SJCRH30 (cell line): Measurements from ENCODE around the gene ADGRA1. TPM values are rescaled to one million over a fixed set of nuclear protein-coding genes. Genes with fewer than 3 reads are reported as not detected.
"Not testable (repeated sequence)": the region's sequence is repeated elsewhere in the genome, so short reads cannot be mapped to it uniquely, and the experiment has no call there.

ENCODE experiments used
- DNase-seq, 2 experiments: peaks; one replicate each; pipeline ENCODE4 v3.0.0-alpha.2; 2015 to 2020
- H3K27ac ChIP-seq: fragments of 250-450 bp; sonication (Bioruptor Pico); 2 replicates; pipeline ENCODE4 v1.5.1; 2020; ENCODE audit warnings: mild to moderate bottlenecking, moderate library complexity
- H3K27me3 ChIP-seq: fragments of 250-450 bp; sonication (Bioruptor Pico); 2 replicates; pipeline ENCODE4 v1.5.1; 2020; ENCODE audit warnings: mild to moderate bottlenecking, moderate library complexity
- H3K36me3 ChIP-seq: fragments of 250-450 bp; sonication (Bioruptor Pico); 2 replicates; pipeline ENCODE4 v1.5.1; 2020; ENCODE audit warnings: mild to moderate bottlenecking, moderate library complexity
- H3K4me1 ChIP-seq: fragments of 250-450 bp; sonication (Bioruptor Pico); 2 replicates; pipeline ENCODE4 v1.5.1; 2020; ENCODE audit warnings: mild to moderate bottlenecking, moderate library complexity
- H3K4me3 ChIP-seq: fragments of 250-450 bp; sonication (Bioruptor Pico); 2 replicates; pipeline ENCODE4 v1.5.1; 2020; ENCODE audit warnings: mild to moderate bottlenecking, moderate library complexity
- H3K9me3 ChIP-seq: fragments of 250-450 bp; sonication (Bioruptor Pico); replicated peaks from 2 replicates; pipeline ENCODE4 v1.5.1; 2020; ENCODE audit warnings: mild to moderate bottlenecking, moderate library complexity
- total RNA-seq: library from RNA; depleted of rRNA; stranded (reverse); fragments of >200 nt; shearing (Covaris generic); gene quantifications from 2 replicates; pipeline ENCODE4 v1.2.3, GENCODE V29; 2014

The ADGRA1 gene
- total RNA-seq, 1 experiment from 2014 or later = 1.0 TPM

DNA sequence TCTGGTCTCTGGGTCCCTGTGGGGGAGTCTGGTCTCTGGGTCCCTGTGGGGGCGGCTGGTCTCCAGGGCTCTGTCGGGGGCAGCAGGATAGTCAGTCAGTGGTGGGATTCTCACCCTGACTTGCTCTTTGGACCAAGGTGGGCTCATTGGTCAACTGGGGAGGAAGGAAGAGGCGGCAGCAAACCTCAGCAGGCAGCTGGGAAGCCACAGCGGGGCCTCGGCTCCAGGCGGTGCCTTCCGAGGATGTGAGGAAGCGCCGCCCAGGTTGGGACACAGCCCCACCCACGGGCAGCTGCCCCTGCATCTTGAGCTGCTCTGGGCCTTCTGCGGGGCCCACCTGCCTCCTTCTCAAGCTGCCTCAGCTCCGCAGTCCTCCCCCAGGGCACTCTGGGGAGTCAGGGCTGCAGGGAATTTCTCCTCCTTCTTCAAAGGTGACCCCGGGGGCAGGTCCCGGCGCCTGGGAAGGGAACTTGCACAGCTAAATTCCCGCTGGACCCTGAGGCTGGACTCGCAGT is 51.9 kb downstream of the ADGRA1 start:
- Histone ChIP-seq H3K4me3 (no peak overlapping the region), H3K27ac (no peak overlapping the region), H3K4me1 (peaks cover 2% of the 10 kb centered on the region; the same call in 1 of the 2 replicates), H3K27me3 (no peaks in the 10 kb centered on the region), H3K9me3 (no peaks in the 10 kb centered on the region), H3K36me3 (no peaks in the 10 kb centered on the region)
- peak; percentile 11 to 30 for DNase-seq

- no peak overlapping the region for H3K27ac ChIP-seq
- peak; percentile 24 to 26 for DNase-seq
- H3K36me3 ChIP-seq = no peaks in the 10 kb centered on the region
- H3K27me3 ChIP-seq = no peaks in the 10 kb centered on the region
- no peak overlapping the region for H3K4me3 ChIP-seq
- H3K4me1 ChIP-seq = peaks cover 2% of the 10 kb centered on the region; the same call in 1 of the 2 replicates
- no peaks in the 10 kb centered on the region for H3K9me3 ChIP-seq
These were observed 52.9 kb downstream of the ADGRA1 start for GRCh38 chr10:133140417-133141143.

GRCh38 chr10:133141144-133141957 is 53.6 kb downstream of the ADGRA1 start:
- Histone ChIP-seq H3K36me3 (no peaks in the 10 kb centered on the region), H3K27ac (no peak overlapping the region), H3K4me1 (peaks cover 2% of the 10 kb centered on the region; the same call in 1 of the 2 replicates), H3K4me3 (no peak overlapping the region), H3K27me3 (no peaks in the 10 kb centered on the region), H3K9me3 (no peaks in the 10 kb centered on the region)
- DNase-seq = no peak

- Histone ChIP-seq H3K4me1 (peaks cover 2% of the 10 kb centered on the region; the same call in 1 of the 2 replicates), H3K36me3 (no peaks in the 10 kb centered on the region), H3K9me3 (no peaks in the 10 kb centered on the region), H3K27me3 (no peaks in the 10 kb centered on the region), H3K27ac (no peak overlapping the region), H3K4me3 (no peak overlapping the region)
- DNase-seq = no peak
These were observed 54.2 kb downstream of the ADGRA1 start for GRCh38 chr10:133141958-133142340.

DNA sequence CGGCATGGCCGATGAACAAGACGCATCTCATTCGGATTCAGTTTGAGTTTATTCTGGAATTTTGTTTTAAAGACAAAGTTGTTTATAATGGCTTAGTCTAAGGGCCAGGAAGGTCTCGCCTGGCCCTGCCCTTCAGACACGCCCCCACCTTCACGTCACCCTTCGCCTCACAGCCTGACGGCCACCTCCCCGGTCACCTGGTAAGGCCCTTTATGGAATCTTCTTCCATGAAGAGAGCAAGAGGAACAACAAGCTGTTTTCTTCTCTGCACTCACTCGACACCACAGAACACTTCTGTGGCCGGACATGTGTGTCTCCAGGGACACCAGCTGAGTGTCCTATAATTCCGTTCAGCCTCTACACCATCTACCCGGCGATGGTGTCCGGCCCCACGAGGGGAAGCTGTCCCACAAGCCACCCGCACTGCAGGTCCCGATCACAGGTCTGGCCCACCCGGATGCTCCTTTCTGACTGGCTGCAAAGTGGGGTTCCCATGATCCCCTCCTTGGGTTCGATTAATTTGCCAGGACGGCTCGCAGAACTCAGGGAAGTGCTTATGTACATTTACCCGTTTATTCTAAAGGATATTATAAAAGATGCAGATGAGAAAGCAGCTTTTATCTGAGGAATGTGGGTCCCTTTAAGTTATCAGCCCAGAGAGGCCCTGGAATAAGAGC is 54.9 kb downstream of the ADGRA1 start:
- no peaks in the 10 kb centered on the region for H3K27me3 ChIP-seq
- no peak overlapping the region; the same call in 1 of the 2 replicates for H3K27ac ChIP-seq
- H3K9me3 ChIP-seq = no peaks in the 10 kb centered on the region
- no peaks in the 10 kb centered on the region for H3K36me3 ChIP-seq
- no peak for DNase-seq
- peaks cover 2% of the 10 kb centered on the region; the same call in 1 of the 2 replicates for H3K4me1 ChIP-seq
- no peak overlapping the region for H3K4me3 ChIP-seq

- no peak overlapping the region for H3K4me3 ChIP-seq
- peak overlapping the region; percentile 37; the same call in 1 of the 2 replicates for H3K27ac ChIP-seq
- peaks cover 2% of the 10 kb centered on the region; the same call in 1 of the 2 replicates for H3K4me1 ChIP-seq
- H3K36me3 ChIP-seq = no peaks in the 10 kb centered on the region
- peak; percentile 47 to 56 for DNase-seq
- H3K27me3 ChIP-seq = no peaks in the 10 kb centered on the region
- no peaks in the 10 kb centered on the region for H3K9me3 ChIP-seq
These were observed 55.4 kb downstream of the ADGRA1 start for GRCh38 chr10:133143200-133143533.

DNA sequence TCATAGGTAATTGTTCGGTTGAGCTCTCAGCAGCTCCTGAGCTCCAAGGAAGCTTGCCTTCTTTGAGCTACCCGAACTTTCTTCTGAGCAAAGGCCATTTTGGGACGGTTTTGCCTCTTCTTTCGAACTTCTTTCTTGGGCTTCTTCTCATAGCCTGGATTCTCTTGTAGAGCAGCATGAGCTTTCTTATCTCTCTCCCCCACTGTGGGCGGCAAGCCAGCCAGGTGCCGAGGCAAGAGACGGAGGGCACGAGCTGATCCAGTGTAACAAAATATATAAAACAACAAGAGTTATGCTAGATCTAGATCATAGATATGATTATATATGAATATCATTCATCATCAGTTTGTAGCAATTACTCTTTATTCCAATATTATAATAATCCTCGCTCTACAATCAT is 55.8 kb downstream of the ADGRA1 start:
- Histone ChIP-seq H3K27me3 (no peaks in the 10 kb centered on the region), H3K36me3 (no peaks in the 10 kb centered on the region), H3K27ac (peak overlapping the region; percentile 37; the same call in 1 of the 2 replicates), H3K4me1 (peaks cover 2% of the 10 kb centered on the region; the same call in 1 of the 2 replicates), H3K9me3 (no peaks in the 10 kb centered on the region), H3K4me3 (no peak overlapping the region)
- DNase-seq = no peak

DNA sequence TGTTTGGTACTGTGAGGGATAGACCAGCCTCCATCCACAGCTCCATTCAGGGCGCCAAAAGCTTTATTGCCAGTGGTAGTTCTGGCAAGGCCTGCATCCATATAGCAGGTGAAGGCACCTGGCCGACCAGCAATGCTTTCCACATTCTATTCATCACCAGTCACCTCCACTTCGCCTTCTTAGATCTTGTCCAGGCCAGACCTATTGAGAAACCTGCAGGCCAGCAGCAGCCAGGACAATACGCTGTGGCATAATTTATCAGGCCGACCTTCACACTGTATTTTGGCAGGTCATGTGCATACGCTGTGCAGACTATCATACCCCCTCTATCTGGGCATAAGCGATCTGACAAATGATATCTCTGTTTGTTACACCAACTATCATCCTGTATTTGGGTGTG is 57.0 kb downstream of the ADGRA1 start:
- no peaks in the 10 kb centered on the region for H3K9me3 ChIP-seq
- no peak overlapping the region for H3K27ac ChIP-seq
- peaks cover 2% of the 10 kb centered on the region; the same call in 1 of the 2 replicates for H3K4me1 ChIP-seq
- no peak for DNase-seq
- H3K36me3 ChIP-seq = no peaks in the 10 kb centered on the region
- H3K27me3 ChIP-seq = no peaks in the 10 kb centered on the region
- H3K4me3 ChIP-seq = no peak overlapping the region

- Histone ChIP-seq H3K36me3 (no peaks in the 10 kb centered on the region), H3K27me3 (no peaks in the 10 kb centered on the region), H3K9me3 (no peaks in the 10 kb centered on the region), H3K4me3 (no peak overlapping the region), H3K27ac (no peak overlapping the region), H3K4me1 (no peaks in the 10 kb centered on the region)
- no peak for DNase-seq
These were observed 62.5 kb downstream of the ADGRA1 start for GRCh38 chr10:133150226-133150625.

- Histone ChIP-seq H3K27me3 (no peaks in the 10 kb centered on the region), H3K4me1 (no peaks in the 10 kb centered on the region), H3K36me3 (no peaks in the 10 kb centered on the region), H3K4me3 (no peak overlapping the region), H3K27ac (no peak overlapping the region), H3K9me3 (no peaks in the 10 kb centered on the region)
- DNase-seq = no peak
These were observed 62.9 kb downstream of the ADGRA1 start for GRCh38 chr10:133150656-133151055.

- not testable (repeated sequence) for H3K4me1 ChIP-seq, DNase-seq, H3K27ac ChIP-seq, H3K27me3 ChIP-seq, H3K36me3 ChIP-seq, H3K4me3 ChIP-seq, H3K9me3 ChIP-seq
These were observed 63.3 kb downstream of the ADGRA1 start for GRCh38 chr10:133151071-133151470.

- Histone ChIP-seq H3K4me3 (no peak overlapping the region), H3K4me1 (no peaks in the 10 kb centered on the region), H3K27ac (no peak overlapping the region), H3K27me3 (no peaks in the 10 kb centered on the region), H3K36me3 (no peaks in the 10 kb centered on the region), H3K9me3 (no peaks in the 10 kb centered on the region)
- DNase-seq = no peak
These were observed 63.8 kb downstream of the ADGRA1 start for GRCh38 chr10:133151543-133151972.

GRCh38 chr10:133154411-133154810 is 66.7 kb downstream of the ADGRA1 start:
- Histone ChIP-seq H3K4me3 (no peak overlapping the region), H3K36me3 (no peaks in the 10 kb centered on the region), H3K4me1 (peaks cover 4% of the 10 kb centered on the region), H3K27me3 (no peaks in the 10 kb centered on the region), H3K27ac (no peak overlapping the region), H3K9me3 (no peaks in the 10 kb centered on the region)
- DNase-seq = no peak

DNA sequence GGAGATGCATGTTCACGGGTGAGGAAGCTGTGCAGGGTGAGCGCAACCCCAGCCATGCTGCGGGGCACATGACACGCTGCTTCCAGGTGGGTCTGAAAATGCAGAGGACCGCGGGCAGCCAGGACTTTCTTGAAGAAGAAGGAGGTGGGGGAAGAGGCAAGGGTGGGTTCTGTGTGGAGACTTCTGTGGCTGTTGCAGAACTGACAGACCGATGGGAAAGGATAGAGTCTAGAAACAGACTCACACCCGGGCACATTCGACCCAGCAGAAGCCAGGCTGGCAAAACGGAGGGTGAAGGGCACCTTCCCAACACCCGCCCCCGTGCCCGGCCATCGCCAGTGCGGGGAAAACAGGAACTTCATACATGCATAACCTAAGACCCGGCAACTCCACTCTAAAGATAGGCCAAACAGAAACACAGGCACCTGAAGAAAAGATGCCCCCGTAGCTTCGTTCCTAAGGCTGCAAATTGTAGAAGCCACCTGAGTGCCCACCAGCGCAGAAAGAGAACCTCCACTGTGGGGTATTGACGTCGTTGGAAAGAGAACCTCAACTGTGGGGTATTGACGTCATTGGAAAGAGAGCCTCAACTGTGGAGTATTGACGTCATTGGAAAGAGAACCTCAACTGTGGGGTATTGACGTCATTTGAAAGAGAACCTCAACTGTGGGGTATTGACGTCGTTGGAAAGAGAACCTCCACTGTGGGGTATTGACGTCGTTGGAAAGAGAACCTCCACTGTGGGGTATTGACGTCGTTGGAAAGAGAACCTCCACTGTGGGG is 67.5 kb downstream of the ADGRA1 start:
- Histone ChIP-seq H3K27me3 (no peaks in the 10 kb centered on the region), H3K27ac (no peak overlapping the region), H3K9me3 (no peaks in the 10 kb centered on the region), H3K4me3 (no peak overlapping the region), H3K36me3 (no peaks in the 10 kb centered on the region), H3K4me1 (peaks cover 4% of the 10 kb centered on the region)
- no peak for DNase-seq
